ENCODE results near the gene PHAF1. TPM values are rescaled to one million over a fixed set of nuclear protein-coding genes. Genes with fewer than 3 reads are reported as not detected.

PHAF1 gene
- total and polyA plus RNA-seq, 2 of the 8 experiments (the other 6 are each of a cell fraction or from before 2014, with no cell fraction given): 18.6 to 26.4 TPM

GRCh38 chr16:67111951-67112444 lies 2.3 kb downstream of the PHAF1 start:
- no peak overlapping the region for H2AFZ ChIP-seq (ENCODE audit: low read length)
- H2BK20ac ChIP-seq (ENCODE audit: low read length): no peak overlapping the region
- H3K18ac ChIP-seq (ENCODE audit: extremely low read depth, low read length): no peak overlapping the region
- H3K4me3 ChIP-seq (ENCODE audit: extremely low read depth in 1 of 4, insufficient read depth in 2 of 4, low read depth in 3 of 4, low read length in 4 of 4): no peak overlapping the region
- no peak overlapping the region for H4K91ac ChIP-seq (replicated peaks; ENCODE audit: insufficient read length, low read length)
- no peak overlapping the region for H2BK15ac ChIP-seq (ENCODE audit: low read length)
- H4K8ac ChIP-seq (ENCODE audit: extremely low read depth, insufficient read depth, low read length): no peak overlapping the region
- no peak for FAIRE-seq
- POLR2A ChIA-PET (ENCODE audit: partially characterized antibody): interaction anchor here (1.2 to 1.3 kb wide), 2 partner anchors 11 to 37 kb away, joined by 3 to 4 read pairs; no protein-coding TSS in a partner anchor
- no peak overlapping the region; a peak in 1 of 4 replicates for H3K4me2 ChIP-seq (ENCODE audit: insufficient read depth in 1 of 2, low read depth in 2 of 2, low read length in 2 of 2)
- H3K36me3 ChIP-seq (ENCODE audit: control insufficient read depth in 2 of 4, insufficient read depth in 4 of 4, low read length in 3 of 4): no peaks in the 10 kb centered on the region
- peaks cover 3 to 6% of the 10 kb centered on the region in 2 experiments for H4K20me1 ChIP-seq (replicated peaks in 1 of 2; ENCODE audit: control insufficient read depth in 1 of 2, insufficient read depth in 2 of 2, low read length in 2 of 2)
- 92% methylated on average over 3 of the region's 4 CpGs; no CpG with 5 or more reads in 1 of the 2 experiments for WGBS, 2 experiments (ENCODE audit: extremely low coverage in 1 of 2, insufficient coverage in 1 of 2, insufficient read length in 1 of 2, insufficient replicate concordance in 2 of 2, low coverage in 1 of 2, low lambda C conversion rate in 2 of 2, missing lambda C conversion rate in 1 of 2)
- H2BK120ac ChIP-seq (replicated peaks; ENCODE audit: low read depth, low read length): no peak overlapping the region
- no peak overlapping the region for H3K23ac ChIP-seq (ENCODE audit: insufficient read length)
- H3K79me2 ChIP-seq (ENCODE audit: control insufficient read depth in 1 of 2, insufficient read depth in 2 of 2, low read length in 2 of 2): peaks cover 7 to 61% of the 10 kb centered on the region in 2 experiments; a peak in 3 of 4 replicates
- H3K14ac ChIP-seq (ENCODE audit: insufficient read length): no peak overlapping the region
- no peak overlapping the region for H3K56ac ChIP-seq (replicated peaks; ENCODE audit: insufficient read length, low read depth, low read length)
- no peak overlapping the region for H4K5ac ChIP-seq (ENCODE audit: insufficient read length, low read depth, low read length)
- H3K23me2 ChIP-seq (ENCODE audit: low read depth, low read length): peaks cover 12% of the 10 kb centered on the region
- peaks cover 0 to 7% (median 6%) of the 10 kb centered on the region in 4 experiments; a peak in 3 of 7 replicates for H3K4me1 ChIP-seq (replicated peaks in 1 of 4; ENCODE audit: control insufficient read depth in 3 of 4, insufficient read depth in 4 of 4, low read length in 3 of 4)
- H3K4ac ChIP-seq (replicated peaks; ENCODE audit: insufficient read length, low read depth, low read length): no peak overlapping the region
- no peak overlapping the region for H2AK5ac ChIP-seq (ENCODE audit: low read depth, low read length)
- H3K9me3 ChIP-seq (ENCODE audit: insufficient read depth in 2 of 2, low read depth in 1 of 2, low read length in 1 of 2): no peaks in the 10 kb centered on the region
- peaks cover 11% of the 10 kb centered on the region; the same call in 1 of the 2 replicates for H3K79me1 ChIP-seq (ENCODE audit: low read depth, low read length)
- no peak overlapping the region for H2BK12ac ChIP-seq (ENCODE audit: low read depth, low read length)
- no peak overlapping the region for H3K9ac ChIP-seq (replicated peaks in 1 of 4; ENCODE audit: extremely low read depth in 1 of 4, low read depth in 3 of 4, low read length in 3 of 4)
- no peak overlapping the region for H2BK5ac ChIP-seq (ENCODE audit: low read depth, low read length)
- no peak overlapping the region for H3K27ac ChIP-seq (ENCODE audit: low read depth, low read length)
- CTCF ChIA-PET (ENCODE audit: partially characterized antibody): interaction anchor here (0.9 to 2.1 kb wide), 8 partner anchors 9 to 217 kb away, joined by 3 to 15 read pairs (median 4); partner anchors contain the start of gene B3GNT9
- peaks cover 0 to 4% (median 1%) of the 10 kb centered on the region in 4 experiments; a peak in 2 of 7 replicates for H3K27me3 ChIP-seq (replicated peaks in 1 of 4; ENCODE audit: control insufficient read depth in 3 of 4, extremely low read depth in 1 of 4, insufficient read depth in 3 of 4, low read length in 3 of 4)
- TF ChIP-seq TEAD4 (IDR thresholded peaks at IDR 0.05; ENCODE audit: low read depth, low read length) (no peak), CEBPB (IDR thresholded peaks at IDR 0.05; ENCODE audit: low read depth, low read length) (no peak), SP1 (IDR thresholded peaks at IDR 0.05; ENCODE audit: low read depth, low read length) (no peak)
- no peak for DNase-seq (ENCODE audit: low read depth in 1 of 2, low spot score in 2 of 2)

All from H1 (cell line).